NCI-H2107 treated with DMSO at 0.1 percent for 48 hours (cell line): ENCODE data around the gene SZT2.
A peak's percentile ranks its signal among the peaks of the same experiment; 100 is the strongest.
"Not testable (repeated sequence)": the region's sequence is repeated elsewhere in the genome, so short reads cannot be mapped to it uniquely, and the experiment has no call there.

Source experiments
- DNase-seq: peaks from one replicate; lab custom pipeline; 2025; ENCODE audit not compliant: unreplicated experiment; lab: John Stamatoyannopoulos, UW

The SZT2 gene

GRCh38 chr1:43386676-43387075 is 3.0 kb upstream of the SZT2 start:
- DNase-seq = no peak

GRCh38 chr1:43387976-43388599 is 1.6 kb upstream of the SZT2 start:
- no peak for DNase-seq

- no peak for DNase-seq
Measured at GRCh38 chr1:43388613-43389012, 1.1 kb upstream of the SZT2 start.

GRCh38 chr1:43392702-43393101 is 3.0 kb downstream of the SZT2 start:
- no peak for DNase-seq

GRCh38 chr1:43395523-43395922 is 5.8 kb downstream of the SZT2 start:
- no peak for DNase-seq

GRCh38 chr1:43396059-43396458 is 6.4 kb downstream of the SZT2 start:
- no peak for DNase-seq

- DNase-seq = no peak
Measured at GRCh38 chr1:43398227-43398626, 8.5 kb downstream of the SZT2 start.

GRCh38 chr1:43400441-43400840 is 10.7 kb downstream of the SZT2 start:
- DNase-seq = not testable (repeated sequence)

GRCh38 chr1:43402089-43402865 is 12.6 kb downstream of the SZT2 start:
- DNase-seq = no peak

- no peak for DNase-seq
Measured at GRCh38 chr1:43404353-43404752, 14.7 kb downstream of the SZT2 start.

- DNase-seq = no peak
Measured at GRCh38 chr1:43405219-43405875, 15.6 kb downstream of the SZT2 start.

- no peak for DNase-seq
Measured at GRCh38 chr1:43405876-43406234, 16.2 kb downstream of the SZT2 start.

- DNase-seq = no peak
Measured at GRCh38 chr1:43410571-43410970, 20.9 kb downstream of the SZT2 start.

GRCh38 chr1:43413426-43413825 is 23.7 kb downstream of the SZT2 start:
- DNase-seq = not testable (repeated sequence)

GRCh38 chr1:43414634-43415223 is 25.0 kb downstream of the SZT2 start:
- peak; percentile 49 for DNase-seq

- no peak for DNase-seq
Measured at GRCh38 chr1:43415901-43416300, 26.2 kb downstream of the SZT2 start.

- DNase-seq = peak; percentile 7
Measured at GRCh38 chr1:43418858-43419257, 29.2 kb downstream of the SZT2 start.

- no peak for DNase-seq
Measured at GRCh38 chr1:43419627-43420425, 30.1 kb downstream of the SZT2 start.

- DNase-seq = no peak
Measured at GRCh38 chr1:43420874-43421273, 31.2 kb downstream of the SZT2 start.

- no peak for DNase-seq
Measured at GRCh38 chr1:43421396-43421795, 31.7 kb downstream of the SZT2 start.
